K562 (cell line): ENCODE results near the gene P2RX3. TPM values are rescaled to one million over a fixed set of nuclear protein-coding genes. Genes with fewer than 3 reads are reported as not detected.

ENCODE experiments used
- ATAC-seq: fragments of 200-7000 bp; cut with Tn5 transposase; 3 replicates; pipeline ENCODE4 v1.9.1; 2020; ENCODE audit warnings: moderate library complexity
- BruUV-seq: library from RNA; stranded (reverse); fragments of 400-500 nt; replicated peaks from 2 replicates; lab custom pipeline; 2021; lab: Mats Ljungman, UMichigan
- CTCF ChIA-PET: fragments of 300-600 bp; formaldehyde crosslinking; extraction: SDS; loops from one replicate; lab custom pipeline; 2021; ENCODE audit warnings: low intra/inter-chr PET ratio; lab: Yijun Ruan, JAX
- POLR2A ChIA-PET: fragments of 300-600, 350-650 bp; sonication (Branson Sonifier 250); formaldehyde crosslinking; extraction: SDS; loops from one replicate; lab custom pipeline; 2021; ENCODE audit warnings: antibody characterized with exemption, inconsistent platforms; lab: Yijun Ruan, JAX
- DNase-seq, 4 experiments: peaks; one replicate each; pipeline versions ENCODE4 v3.0.0 to v3.0.0-alpha.2; 2011 to 2018; ENCODE audit warnings: low spot score in 3 of 4, mixed read lengths in 3 of 4; ENCODE audit errors: extremely low read depth in 1 of 4
- FAIRE-seq: peaks from 2 replicates; lab custom pipeline; 2011; peaks lifted over from hg19 to GRCh38; lab: Jason Lieb, UNC
- H2AFZ ChIP-seq: 2 replicates; pipeline ENCODE4 v1.6.0; 2011; ENCODE audit warnings: low read depth, low read length, control low read depth, inconsistent platforms
- H3K27ac ChIP-seq: fragments of 200-600 bp; 3 replicates; pipeline ENCODE4 v1.8.0; 2011; ENCODE audit warnings: low read depth, mild to moderate bottlenecking, control low read depth, inconsistent platforms, low read length, moderate library complexity, mixed read lengths; ENCODE audit errors: extremely low read depth
- H3K27me3 ChIP-seq, 2 experiments: fragments of 300-600 bp in 1 of 2; 2 replicates in 1 of 2; 3 replicates in 1 of 2; pipeline versions ENCODE4 v1.6.0 to v1.8.0; 2011; ENCODE audit warnings: inconsistent platforms in 2 of 2, low read length in 2 of 2, mild to moderate bottlenecking in 1 of 2, mixed read lengths in 1 of 2, moderate library complexity in 1 of 2; ENCODE audit not compliant: control insufficient read depth in 2 of 2, insufficient read depth in 2 of 2
- H3K36me3 ChIP-seq: fragments of 300-600 bp; 3 replicates; pipeline ENCODE4 v1.8.0; 2011; ENCODE audit warnings: mild to moderate bottlenecking, low read length, inconsistent platforms; ENCODE audit not compliant: control insufficient read depth, insufficient read depth
- H3K4me1 ChIP-seq, 2 experiments: fragments of 200-600 bp in 1 of 2; replicated peaks in 1 of 2; 2 replicates in 1 of 2; 3 replicates in 1 of 2; pipeline versions ENCODE4 v1.5.1 to v1.8.0; 2011; ENCODE audit warnings: inconsistent platforms in 2 of 2, low read length in 2 of 2, mild to moderate bottlenecking in 1 of 2, mixed read lengths in 1 of 2, moderate library complexity in 1 of 2; ENCODE audit not compliant: control insufficient read depth in 2 of 2, insufficient read depth in 2 of 2
- H3K4me2 ChIP-seq: 2 replicates; pipeline ENCODE4 v1.6.1; 2011; ENCODE audit warnings: low read length, control low read depth, inconsistent platforms, mixed read lengths; ENCODE audit not compliant: insufficient read depth
- H3K4me3 ChIP-seq: fragments of 200-600 bp; sonication (generic), shearing (Covaris generic); 2 replicates; pipeline ENCODE4 v1.5.1; 2016; ENCODE audit warnings: control low read depth, inconsistent platforms
- H3K79me2 ChIP-seq: fragments of 200-600 bp; 3 replicates; pipeline ENCODE4 v1.8.0; 2011; ENCODE audit warnings: low read length, inconsistent platforms; ENCODE audit not compliant: control insufficient read depth, insufficient read depth
- H3K9ac ChIP-seq, 2 experiments: 2 replicates each; pipeline versions ENCODE4 v1.6.0 to v1.6.1; 2011; ENCODE audit warnings: low read depth in 2 of 2, low read length in 2 of 2, control low read depth in 1 of 2, inconsistent platforms in 1 of 2, mild to moderate bottlenecking in 1 of 2, mixed read lengths in 1 of 2; ENCODE audit not compliant: insufficient read depth in 1 of 2
- H3K9me1 ChIP-seq: one replicate; pipeline ENCODE4 v1.6.0; 2011; ENCODE audit warnings: inconsistent platforms, mild to moderate bottlenecking, low read length, moderate library complexity; ENCODE audit not compliant: control insufficient read depth, insufficient read depth
- H3K9me3 ChIP-seq: replicated peaks from 2 replicates; pipeline ENCODE4 v1.5.1; 2011; ENCODE audit warnings: low read depth, low read length, inconsistent platforms; ENCODE audit not compliant: control insufficient read depth, insufficient read depth
- H4K20me1 ChIP-seq: replicated peaks from 2 replicates; pipeline ENCODE4 v1.6.1; 2011; ENCODE audit warnings: low read length, inconsistent platforms, mixed read lengths; ENCODE audit not compliant: control insufficient read depth, insufficient read depth
- BRF2 ChIP-seq: IDR thresholded peaks from 3 replicates; pipeline ENCODE4 v1.6.1; 2011; ENCODE audit warnings: borderline replicate concordance, mild to moderate bottlenecking; ENCODE audit not compliant: insufficient read length, insufficient read depth
- ELF2 ChIP-seq: fragments of 250-450 bp; sonication (Bioruptor Pico); IDR thresholded peaks from 2 replicates; pipeline ENCODE4 v1.5.0; 2021; ENCODE audit warnings: mild to moderate bottlenecking
- ESRRA ChIP-seq: fragments of 450-650 bp; IDR thresholded peaks from 2 replicates; pipeline ENCODE4 v1.6.1; 2014; ENCODE audit warnings: low read depth, mild to moderate bottlenecking, moderate library complexity, borderline replicate concordance
- HDAC3 ChIP-seq: fragments of 450-650 bp; IDR thresholded peaks from 2 replicates; pipeline ENCODE4 v1.6.1; 2018; ENCODE audit warnings: borderline replicate concordance, mild to moderate bottlenecking, moderate library complexity; ENCODE audit not compliant: partially characterized antibody
- HSF4 ChIP-seq: fragments of 250-450 bp; sonication (Bioruptor Pico); IDR thresholded peaks from 2 replicates; pipeline ENCODE4 v2.1.2; 2022; ENCODE audit warnings: mild to moderate bottlenecking, moderate library complexity, borderline replicate concordance
- KLF1 ChIP-seq: fragments of 450-650 bp; IDR thresholded peaks from 2 replicates; pipeline ENCODE4 v1.6.1; 2016; ENCODE audit warnings: missing genetic modification characterization, missing compliant biosample characterization
- NFIX ChIP-seq: fragments of 250-450 bp; sonication (Bioruptor Pico); IDR thresholded peaks from 2 replicates; pipeline ENCODE4 v1.4.0; 2020; ENCODE audit warnings: low read depth, mild to moderate bottlenecking, moderate library complexity
- NR4A1 ChIP-seq, 2 experiments: fragments of 250-450 bp in 1 of 2; fragments of 450-650 bp in 1 of 2; sonication (Bioruptor Pico) in 1 of 2; IDR thresholded peaks; 2 replicates each; pipeline versions ENCODE4 v1.4.0 to v1.6.1; 2016 to 2020; ENCODE audit warnings: mild to moderate bottlenecking in 2 of 2, missing compliant biosample characterization in 1 of 2, missing genetic modification characterization in 1 of 2, moderate library complexity in 1 of 2
- PBX2 ChIP-seq, 2 experiments: IDR thresholded peaks in 1 of 2; conservative IDR thresholded peaks in 1 of 2; 2 replicates each; pipeline ENCODE4 v1.6.1; 2016; ENCODE audit warnings: low read depth in 2 of 2, mild to moderate bottlenecking in 1 of 2, missing compliant biosample characterization in 1 of 2, missing genetic modification characterization in 1 of 2, moderate library complexity in 1 of 2
- TSHZ1 ChIP-seq: fragments of 250-450 bp; sonication (Bioruptor Pico); IDR thresholded peaks from 2 replicates; pipeline ENCODE4 v1.4.0; 2020; ENCODE audit warnings: mild to moderate bottlenecking, moderate library complexity
- ZBTB7A ChIP-seq: IDR thresholded peaks from 2 replicates; pipeline ENCODE4 v1.6.1; 2011; ENCODE audit warnings: low read depth, mild to moderate bottlenecking, low read length, moderate library complexity, borderline replicate concordance; ENCODE audit not compliant: control insufficient read depth
- ZNF174 ChIP-seq: fragments of 250-450 bp; sonication (Bioruptor Pico); IDR thresholded peaks from 2 replicates; pipeline ENCODE4 v1.4.0; 2020; ENCODE audit warnings: mild to moderate bottlenecking
- ZNF224 ChIP-seq: sonication (generic); formaldehyde crosslinking; IDR thresholded peaks from 2 replicates; pipeline ENCODE4 v1.8.0; 2022; ENCODE audit warnings: mild to moderate bottlenecking, missing genetic modification reagents
- ZNF511 ChIP-seq: sonication (generic); formaldehyde crosslinking; IDR thresholded peaks from 2 replicates; pipeline ENCODE4 v1.8.0; 2022; ENCODE audit warnings: mild to moderate bottlenecking, missing genetic modification reagents
- WGBS: fragments of 100-300 bp; shearing (Covaris generic); methylation state at CpG from one replicate; pipeline ENCODE4 v1.1.6; 2016; ENCODE audit warnings: low coverage, mixed read lengths; ENCODE audit not compliant: insufficient coverage; ENCODE audit errors: missing lambda C conversion rate; 5-methylcytosine and 5-hydroxymethylcytosine counted together
- in situ Hi-C: fragments of 300-500 bp; cut with MboI; formaldehyde crosslinking; loops from 4 replicates; pipeline ENCODE4 v1.15.0; 2018; ENCODE audit warnings: inconsistent platforms, mixed read lengths
- intact Hi-C: fragments of 100-400 bp; cut with micrococcal nuclease; formaldehyde crosslinking; loops from 2 replicates; pipeline ENCODE4 v1.14.2; 2022
- polyA plus RNA-seq, 8 experiments: library from polyadenylated mRNA; depleted of rRNA in 4 of 8; stranded (reverse) in 5 of 8; unstranded in 3 of 8; fragments of >200 nt; fragmentation: Nextera tagmentation in 2 of 8; fragmentation: Illumina TruSeq in 1 of 8; extraction: Ambion mirVana in 2 of 8; extraction: Trizol in 1 of 8; gene quantifications; 2 replicates each; pipeline versions ENCODE4 v1.2.1 to v1.2.3, GENCODE V29; 2011 to 2014; ENCODE audit warnings: inconsistent platforms in 1 of 8, missing spikeins in 1 of 8
- total RNA-seq, 7 experiments: library from RNA; depleted of rRNA in 6 of 7; stranded (reverse); fragments of >200 nt in 6 of 7; fragmentation: Illumina TruSeq in 2 of 7; extraction: Trizol in 2 of 7; gene quantifications; 2 replicates each; pipeline versions ENCODE4 v1.2.1 to v1.2.3, GENCODE V29; 2011 to 2021; ENCODE audit warnings: low replicate concordance in 1 of 7

Gene P2RX3
- total and polyA plus RNA-seq, 9 of the 15 experiments (the other 6 are each of a cell fraction or from before 2014, with no cell fraction given): not detected

GRCh38 chr11:57360991-57361390 is 22.8 kb downstream of the P2RX3 start:
- no TSS peak for BruUV-seq
- in situ Hi-C loops: no loop called here
- WGBS: 47% methylated on average over 6 of the region's 8 CpGs
- H2AFZ ChIP-seq: no peak overlapping the region
- peaks cover 14 to 21% of the 10 kb centered on the region in 2 experiments for H3K4me1 ChIP-seq
- no peak for ATAC-seq
- H3K9me1 ChIP-seq: no peaks in the 10 kb centered on the region
- ChIA-PET POLR2A (interaction anchor here (0.6 to 0.9 kb wide), 3 partner anchors 10 to 64 kb away, joined by 3 to 4 read pairs (median 4); no protein-coding TSS in a partner anchor), CTCF (no interaction called here)
- H3K27me3 ChIP-seq: no peaks in the 10 kb centered on the region
- no peaks in the 10 kb centered on the region for H4K20me1 ChIP-seq
- FAIRE-seq: no peak
- H3K4me3 ChIP-seq: no peak overlapping the region
- H3K4me2 ChIP-seq: no peak overlapping the region
- H3K79me2 ChIP-seq: no peaks in the 10 kb centered on the region
- no peak overlapping the region for H3K27ac ChIP-seq
- intact Hi-C loops: no loop called here
- no peak for DNase-seq
- no peaks in the 10 kb centered on the region for H3K9me3 ChIP-seq
- no peak overlapping the region for H3K9ac ChIP-seq
- no peaks in the 10 kb centered on the region for H3K36me3 ChIP-seq
- TF ChIP-seq HDAC3 (no peak), ZNF511 (CRISPR knock-in tag) (no peak), BRF2 (no peak), PBX2 (CRISPR knock-in tag; IDR thresholded peaks at IDR 0.05; ENCODE audit: low read depth) (no peak), PBX2 (tag; conservative IDR thresholded peaks at IDR 0.05; ENCODE audit: low read depth) (no peak), NR4A1 (CRISPR knock-in tag; IDR thresholded peaks at IDR 0.05) (no peak), NR4A1 (tag; IDR thresholded peaks at IDR 0.05) (no peak), TSHZ1 (CRISPR knock-in tag) (no peak), NFIX (CRISPR knock-in tag) (no peak), HSF4 (CRISPR knock-in tag) (no peak), ELF2 (CRISPR knock-in tag) (no peak), ZNF224 (no peak), ZNF174 (CRISPR knock-in tag) (no peak), KLF1 (tag) (no peak), ZBTB7A (no peak), ESRRA (no peak)
